HCT116 (cell line): ENCODE data around the gene CHST11. TPM values are rescaled to one million over a fixed set of nuclear protein-coding genes. Genes with fewer than 3 reads are reported as not detected.

Experiments
- ATAC-seq: fragments of 200-7000 bp; cut with Tn5 transposase; 2 replicates; pipeline ENCODE4 v1.9.1; 2020; ENCODE audit warnings: mild to moderate bottlenecking, moderate library complexity
- BruUV-seq: library from RNA; stranded (reverse); fragments of 400-500 nt; replicated peaks from 2 replicates; lab custom pipeline; 2021; lab: Mats Ljungman, UMichigan
- CTCF ChIA-PET: fragments of 300-600 bp; sonication (Branson Sonifier 250); formaldehyde crosslinking; loops from one replicate; lab custom pipeline; 2021; ENCODE audit warnings: antibody characterized with exemption; lab: Charles Lee
- POLR2A ChIA-PET: fragments of 300-600, 350-600 bp; sonication (Branson Sonifier 250); formaldehyde crosslinking; loops from one replicate; lab custom pipeline; 2021; ENCODE audit warnings: antibody characterized with exemption; lab: Charles Lee
- RAD21 ChIA-PET, 2 experiments: fragments of 300-600 bp; sonication (Branson Sonifier 250); formaldehyde crosslinking; loops; one replicate each; lab custom pipeline; 2023; ENCODE audit warnings: low total read pairs in 2 of 2; ENCODE audit not compliant: uncharacterized antibody in 2 of 2, unreplicated experiment in 2 of 2, low non-redundant PET in 1 of 2; lab: Charles Lee
- DNase-seq: peaks from one replicate; pipeline ENCODE4 v3.0.0-alpha.2; 2010; ENCODE audit warnings: low read depth, low spot score
- H2AFZ ChIP-seq: fragments of 200-600 bp; shearing (Covaris generic), sonication (generic); 2 replicates; pipeline ENCODE4 v1.6.1; 2017; ENCODE audit warnings: low read depth, mixed run types, mixed read lengths, antibody characterized with exemption, low read length; ENCODE audit not compliant: poor library complexity, severe bottlenecking
- H3K27ac ChIP-seq: 2 replicates; pipeline ENCODE4 v1.5.1; 2012; ENCODE audit warnings: low read depth, low read length
- H3K27me3 ChIP-seq: fragments of 200-600 bp; sonication (generic); 2 replicates; pipeline ENCODE4 v1.6.1; 2016; ENCODE audit warnings: mixed run types, low read length, mixed read lengths; ENCODE audit not compliant: insufficient read depth
- H3K36me3 ChIP-seq, 2 experiments: fragments of 200-500 bp in 1 of 2; fragments of 200-600 bp in 1 of 2; sonication (Bioruptor generic) in 1 of 2; sonication (generic) in 1 of 2; 2 replicates each; pipeline versions ENCODE4 v1.5.1 to v1.6.1; 2014 to 2016; ENCODE audit warnings: low read length in 2 of 2, inconsistent platforms in 1 of 2, mixed read lengths in 1 of 2, mixed run types in 1 of 2; ENCODE audit not compliant: insufficient read depth in 2 of 2, control insufficient read depth in 1 of 2
- H3K4me1 ChIP-seq, 2 experiments: fragments of 200-600 bp in 1 of 2; sonication (generic) in 1 of 2; 2 replicates each; pipeline versions ENCODE4 v1.5.1 to v1.6.1; 2012 to 2017; ENCODE audit warnings: low read length in 2 of 2, inconsistent platforms in 1 of 2, mild to moderate bottlenecking in 1 of 2, mixed read lengths in 1 of 2, mixed run types in 1 of 2, moderate library complexity in 1 of 2; ENCODE audit not compliant: insufficient read depth in 2 of 2, control insufficient read depth in 1 of 2
- H3K4me2 ChIP-seq: fragments of 200-600 bp; sonication (generic); 2 replicates; pipeline ENCODE4 v1.6.1; 2017; ENCODE audit warnings: mixed run types, low read length, mixed read lengths
- H3K4me3 ChIP-seq, 2 experiments: fragments of 200-600 bp in 1 of 2; sonication (generic) in 1 of 2; replicated peaks in 1 of 2; 2 replicates each; pipeline ENCODE4 v1.5.1; 2011 to 2016; ENCODE audit warnings: low read length in 2 of 2, control low read depth in 1 of 2, low read depth in 1 of 2, mild to moderate bottlenecking in 1 of 2, mixed read lengths in 1 of 2, mixed run types in 1 of 2
- H3K79me2 ChIP-seq: fragments of 200-600 bp; sonication (generic); 2 replicates; pipeline ENCODE4 v1.6.1; 2017; ENCODE audit warnings: mild to moderate bottlenecking, mixed run types, low read length, moderate library complexity, mixed read lengths; ENCODE audit not compliant: insufficient read depth
- H3K9ac ChIP-seq: fragments of 200-600 bp; sonication (generic); 2 replicates; pipeline ENCODE4 v1.6.1; 2016; ENCODE audit warnings: low read length, mixed read lengths
- H3K9me2 ChIP-seq: fragments of 200-600 bp; sonication (generic), shearing (Covaris generic); 2 replicates; pipeline ENCODE4 v1.6.1; 2017; ENCODE audit warnings: mixed run types, mild to moderate bottlenecking, moderate library complexity; ENCODE audit not compliant: insufficient read depth
- H3K9me3 ChIP-seq, 2 experiments: fragments of 200-500 bp in 1 of 2; fragments of 200-600 bp in 1 of 2; sonication (Bioruptor generic) in 1 of 2; sonication (generic) in 1 of 2; 2 replicates each; pipeline ENCODE4 v1.6.1; 2014 to 2017; ENCODE audit warnings: low read length in 2 of 2, mixed read lengths in 2 of 2, inconsistent platforms in 1 of 2, low read depth in 1 of 2, mild to moderate bottlenecking in 1 of 2, mixed run types in 1 of 2, moderate library complexity in 1 of 2; ENCODE audit not compliant: control insufficient read depth in 1 of 2, insufficient read depth in 1 of 2
- H4K20me1 ChIP-seq: fragments of 200-600 bp; sonication (generic), shearing (Covaris generic); 2 replicates; pipeline ENCODE4 v1.6.1; 2017; ENCODE audit warnings: mixed run types, mild to moderate bottlenecking, moderate library complexity; ENCODE audit not compliant: insufficient read depth
- REST ChIP-seq: IDR thresholded peaks from 2 replicates; pipeline ENCODE4 v1.6.1; 2012; ENCODE audit warnings: low read depth
- TCF7L2 ChIP-seq: IDR thresholded peaks from 2 replicates; pipeline ENCODE4 v1.7.0; 2011; ENCODE audit warnings: borderline replicate concordance, inconsistent platforms; ENCODE audit not compliant: insufficient read depth, insufficient read length; ENCODE audit errors: extremely low read depth
- intact Hi-C: fragments of 100-400 bp; cut with micrococcal nuclease; formaldehyde crosslinking; loops from 2 replicates; pipeline ENCODE4 v1.10.0; 2022
- total RNA-seq: library from RNA; stranded (reverse); gene quantifications from one replicate; pipeline ENCODE4 v1.2.1, GENCODE V29; 2021; ENCODE audit not compliant: unreplicated experiment

CHST11 gene
- total RNA-seq, 1 experiment from 2014 or later, result 10.1 TPM

- H3K4me3 ChIP-seq, result no peak overlapping the region
- H3K9ac ChIP-seq, result no peak overlapping the region
- peak; percentile 35 for TF ChIP-seq TCF7L2
- no peak for TF ChIP-seq REST
- H3K36me3 ChIP-seq, result no peaks in the 10 kb centered on the region
- no peak for DNase-seq
- H3K4me2 ChIP-seq, result no peak overlapping the region
- no TSS peak for BruUV-seq
- ATAC-seq, result no peak
- H4K20me1 ChIP-seq, result no peaks in the 10 kb centered on the region
- POLR2A ChIA-PET, result no interaction called here
- no peaks in the 10 kb centered on the region for H3K27me3 ChIP-seq
- peak overlapping the region; percentile 50 for H2AFZ ChIP-seq
- RAD21 ChIA-PET, result no interaction called here
- H3K4me1 ChIP-seq, result peaks cover 5 to 29% of the 10 kb centered on the region in 2 experiments
- H3K9me2 ChIP-seq, result no peaks in the 10 kb centered on the region
- H3K27ac ChIP-seq, result no peak overlapping the region
- intact Hi-C loops, result no loop called here
- no peaks in the 10 kb centered on the region for H3K79me2 ChIP-seq
- no peaks in the 10 kb centered on the region for H3K9me3 ChIP-seq
- CTCF ChIA-PET, result interaction anchor here (1.4 kb wide), 1 partner anchor 407 kb away, joined by 3 read pairs; no protein-coding TSS in a partner anchor
These were observed 332.1 kb downstream of the CHST11 start for GRCh38 chr12:104788840-104789271.
